ENCODE data around the gene EFNA3.

- TF ChIP-seq EZH2 (IDR thresholded peaks at IDR 0.05; ENCODE audit: insufficient read depth, poor library complexity, severe bottlenecking), result no peak
- no peak for TF ChIP-seq EZH2phosphoT487 (IDR thresholded peaks at IDR 0.05; ENCODE audit: insufficient read depth, low read depth)
These were observed at the start of gene EFNA3 for GRCh38 chr1:155078469-155079209.

Measured in GM23248 (cell line).